Right hindlimb (tissue), 1 donor: ENCODE results near the gene FMNL1.
"Not testable (repeated sequence)": the region's sequence is repeated elsewhere in the genome, so short reads cannot be mapped to it uniquely, and the experiment has no call there.

Experiments used
- DNase-seq: peaks from one replicate; pipeline ENCODE4 v3.0.0-alpha.2; 2018

FMNL1 gene

DNA sequence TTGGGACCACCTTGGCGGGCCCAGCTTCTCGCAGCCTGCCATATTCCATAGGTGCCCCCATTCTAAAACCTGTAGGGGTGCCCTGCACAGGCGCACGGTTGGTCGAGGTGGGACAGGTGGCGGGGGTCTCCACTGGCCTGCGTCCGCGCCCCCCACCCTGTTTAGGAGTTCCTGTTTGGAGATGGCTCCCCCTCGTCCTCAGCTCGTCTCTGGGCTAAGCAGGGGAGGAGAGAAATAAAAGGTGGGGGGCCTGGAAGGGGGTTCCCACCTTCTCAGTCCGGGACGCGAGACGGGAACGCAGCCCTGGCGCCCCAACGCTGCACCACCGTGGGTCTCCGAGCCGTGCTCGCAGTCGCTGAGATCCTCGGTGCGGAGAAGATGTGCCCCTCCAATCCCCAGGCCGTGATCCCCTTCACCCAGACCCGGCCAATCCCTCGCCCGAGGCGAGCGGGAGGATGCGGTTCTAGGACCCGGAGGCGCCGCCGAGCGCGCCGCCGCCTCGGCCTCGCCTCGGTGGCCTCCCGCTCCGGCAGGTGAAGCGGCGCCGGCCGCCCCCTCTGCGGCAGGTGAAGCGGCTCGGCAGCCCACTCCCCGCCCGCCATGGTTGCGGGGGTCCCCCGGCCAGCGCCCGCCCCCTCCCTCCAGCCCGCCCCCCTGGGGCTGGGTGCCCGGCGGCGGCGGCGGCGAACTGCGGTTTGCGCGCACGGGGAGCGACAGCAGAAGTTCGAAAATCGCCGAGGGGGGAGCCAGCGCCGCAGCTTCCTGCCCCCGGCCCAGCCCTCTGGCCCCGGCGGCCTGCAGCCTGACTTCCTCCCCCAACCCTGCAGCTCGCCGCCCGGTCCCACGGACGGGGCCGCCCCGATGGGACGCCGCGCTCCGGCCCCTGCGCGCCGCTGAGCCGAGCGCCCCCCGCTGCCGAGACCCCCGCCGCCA is at the start of gene FMNL1:
FMNL1 (plus strand) TSS at position 805 of the 933 bp plus-strand sequence. CDS start 240 bp downstream, outside the sequence.
- no peak for DNase-seq

DNA sequence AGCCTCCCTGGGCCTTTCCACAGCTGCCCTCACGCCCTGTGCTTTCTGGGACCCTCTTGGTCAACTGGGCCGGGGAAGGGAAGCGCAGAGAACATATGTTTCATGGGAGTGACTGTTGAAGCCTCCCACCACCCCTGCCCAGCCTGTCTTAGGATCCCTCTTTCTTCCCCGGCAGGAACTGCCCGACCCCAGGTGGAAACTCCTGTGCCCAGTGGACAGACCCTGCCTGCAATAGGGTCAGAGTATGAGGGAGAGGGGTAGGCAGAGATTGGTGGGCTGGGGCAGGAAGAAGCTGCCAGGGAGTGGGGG is 49.5 kb upstream of the FMNL1 start:
- no peak for DNase-seq

- peak; percentile 87 for DNase-seq
Observed at GRCh38 chr17:45172541-45173286, 49.0 kb upstream of the FMNL1 start.

DNA sequence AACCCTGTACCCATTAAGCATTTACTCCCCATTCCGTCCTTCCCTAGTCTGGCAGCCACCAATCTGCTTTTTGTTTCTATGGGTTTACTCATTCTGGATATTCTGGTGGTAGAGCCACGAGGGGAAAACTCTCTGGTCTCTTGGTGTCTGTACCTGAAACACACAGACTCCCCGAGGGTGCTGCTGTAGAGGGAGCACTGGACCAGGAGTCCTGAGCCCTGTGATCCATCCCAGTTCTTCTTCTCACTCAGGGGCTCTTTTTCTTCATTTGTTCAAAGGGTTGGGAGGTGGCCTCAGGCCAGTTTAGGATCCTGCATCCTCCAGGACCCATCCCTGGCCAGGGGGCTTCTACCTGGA is 45.9 kb upstream of the FMNL1 start:
- DNase-seq = no peak

- no peak for DNase-seq
Observed at GRCh38 chr17:45177563-45177962, 44.1 kb upstream of the FMNL1 start.

DNA sequence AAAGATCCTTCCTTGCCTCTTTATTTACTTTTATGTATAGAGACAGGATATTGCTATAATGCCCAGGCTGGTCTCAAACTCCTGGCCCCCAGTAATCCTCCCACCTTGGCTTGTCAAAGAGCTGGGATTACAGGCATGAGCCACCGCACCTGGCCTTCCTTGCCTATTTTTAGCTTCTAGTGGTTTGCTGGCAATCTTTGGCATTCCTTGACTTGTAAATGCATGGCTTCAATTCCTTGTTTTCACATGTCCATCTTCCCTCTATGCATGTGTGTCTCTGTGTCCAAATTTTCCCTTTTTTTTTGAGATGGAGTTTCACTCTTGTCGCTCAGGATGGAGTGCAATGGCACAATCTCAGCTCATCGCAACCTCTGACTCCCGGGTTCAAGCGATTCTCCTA is 37.5 kb upstream of the FMNL1 start:
- no peak for DNase-seq

DNA sequence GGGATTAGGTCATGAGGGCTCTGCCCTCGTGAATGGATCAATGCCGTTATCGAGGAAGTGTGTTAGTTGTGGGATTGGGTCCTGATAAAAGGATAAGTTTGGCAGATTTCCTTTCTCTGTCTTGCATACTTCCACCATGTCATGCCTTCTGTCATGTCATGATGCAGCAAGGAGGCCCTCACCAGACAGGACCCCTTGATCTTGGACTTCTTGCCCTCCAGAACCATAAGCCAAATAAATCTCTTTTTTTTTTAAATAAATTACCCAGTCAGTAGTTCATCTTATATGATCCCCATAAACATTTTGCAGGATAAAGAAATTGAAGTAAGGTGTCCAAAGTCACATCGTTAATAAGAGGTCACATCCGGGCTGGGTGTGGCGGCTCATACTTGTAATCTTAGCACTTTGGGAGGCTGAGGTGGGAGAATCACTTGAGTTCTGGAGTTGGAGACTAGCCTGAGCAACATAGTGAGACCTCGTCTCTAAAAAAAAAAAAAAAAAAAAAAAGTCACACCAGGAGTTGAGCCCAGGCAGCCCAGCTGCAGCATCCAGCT is 34.8 kb upstream of the FMNL1 start:
- no peak for DNase-seq

- DNase-seq = no peak
Observed at GRCh38 chr17:45189009-45189408, 32.7 kb upstream of the FMNL1 start.

DNA sequence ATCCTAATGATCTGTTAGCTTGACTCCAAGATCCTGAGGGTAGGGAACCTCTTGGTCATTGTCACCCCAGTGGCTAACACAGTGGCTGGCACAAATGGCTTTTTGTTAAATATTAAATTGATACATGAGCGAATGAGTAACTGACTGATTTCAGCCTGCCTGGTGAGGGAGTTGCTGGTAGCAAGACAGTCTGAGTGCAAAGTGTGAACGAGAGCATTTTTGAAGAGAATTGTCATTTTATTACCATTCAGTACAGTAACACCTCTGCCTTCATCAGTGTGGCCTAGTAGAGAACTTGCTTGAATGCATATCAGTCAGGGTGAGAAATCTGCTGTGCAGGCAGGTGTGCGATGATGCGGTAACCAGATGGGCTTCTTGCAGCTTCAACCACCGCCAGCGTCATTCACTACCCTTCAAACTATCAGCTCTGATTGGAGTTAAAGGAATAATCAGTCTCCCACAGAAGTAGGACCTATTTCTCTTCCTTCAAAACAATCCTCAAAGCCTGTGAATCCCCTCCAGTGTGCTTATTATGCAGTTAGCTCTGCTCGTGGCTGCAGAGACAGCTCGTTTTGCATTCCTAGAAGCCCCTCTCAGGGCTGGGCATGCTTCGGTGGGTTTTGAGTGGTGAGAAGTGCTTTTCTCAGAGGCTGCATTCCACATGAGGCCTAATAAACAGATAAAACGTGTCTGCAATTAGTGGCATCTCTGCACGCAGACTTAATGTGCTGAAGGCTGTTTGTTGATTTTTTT is 31.0 kb upstream of the FMNL1 start:
- DNase-seq = no peak

- no peak for DNase-seq
Observed at GRCh38 chr17:45195424-45195823, 26.3 kb upstream of the FMNL1 start.

DNA sequence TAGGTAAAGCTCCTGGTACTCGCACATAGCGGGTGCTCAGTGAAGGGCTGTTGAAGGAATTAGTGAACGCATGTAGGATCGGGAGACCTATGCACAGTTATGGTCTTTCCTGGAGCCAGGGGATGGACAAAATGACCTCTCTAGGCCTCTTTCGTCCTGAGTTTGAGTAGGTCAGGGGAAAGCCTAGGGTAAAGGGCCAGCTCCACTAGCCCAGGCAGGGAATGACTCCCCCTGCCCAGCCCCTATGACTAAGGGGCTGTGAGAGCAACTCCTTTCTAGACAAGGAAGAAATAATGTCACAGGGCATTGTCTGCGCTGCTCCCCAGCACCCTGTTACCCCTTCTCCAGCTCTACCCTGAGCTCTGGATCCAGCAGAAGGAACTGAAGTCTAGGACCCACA is 24.6 kb upstream of the FMNL1 start:
- DNase-seq = no peak

DNA sequence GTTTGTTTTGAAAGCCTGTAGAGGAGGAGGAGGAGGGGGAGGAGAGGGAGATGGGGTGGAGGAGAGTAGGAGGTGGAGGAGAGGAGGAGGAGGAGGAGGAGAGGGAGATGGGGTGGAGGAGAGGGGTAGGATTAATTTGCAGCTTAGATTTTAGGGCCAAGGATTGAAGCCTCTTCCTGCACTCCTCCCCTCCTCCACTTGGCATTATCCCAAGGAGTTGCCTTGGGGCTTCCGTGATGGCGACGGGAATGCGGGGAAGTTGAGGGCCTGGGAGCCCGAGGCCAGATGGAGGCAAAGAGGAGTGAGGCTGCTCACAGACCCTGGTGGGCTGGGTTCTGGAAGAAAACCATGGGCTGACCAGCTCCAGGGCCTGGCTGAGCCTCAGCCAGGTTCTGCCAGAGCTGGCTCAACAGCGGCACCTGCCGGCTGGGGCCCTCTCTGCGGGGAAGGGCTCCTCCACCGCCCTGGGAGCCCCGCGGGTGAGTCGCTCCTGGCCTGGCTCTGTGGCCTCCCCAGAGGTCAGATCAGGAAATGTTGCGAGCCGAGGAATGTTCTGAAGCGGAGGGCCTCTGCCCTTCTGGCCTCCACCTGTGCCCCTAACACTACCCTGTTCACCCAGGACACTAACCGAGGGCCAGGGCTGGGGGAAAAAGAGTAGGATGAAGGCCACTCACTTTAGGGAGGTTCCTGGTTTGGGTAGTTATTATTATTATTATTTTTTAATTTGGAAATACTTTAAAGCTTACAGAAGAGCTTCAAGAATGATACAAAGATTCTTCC is 23.9 kb upstream of the FMNL1 start:
- DNase-seq = peak; percentile 93

DNA sequence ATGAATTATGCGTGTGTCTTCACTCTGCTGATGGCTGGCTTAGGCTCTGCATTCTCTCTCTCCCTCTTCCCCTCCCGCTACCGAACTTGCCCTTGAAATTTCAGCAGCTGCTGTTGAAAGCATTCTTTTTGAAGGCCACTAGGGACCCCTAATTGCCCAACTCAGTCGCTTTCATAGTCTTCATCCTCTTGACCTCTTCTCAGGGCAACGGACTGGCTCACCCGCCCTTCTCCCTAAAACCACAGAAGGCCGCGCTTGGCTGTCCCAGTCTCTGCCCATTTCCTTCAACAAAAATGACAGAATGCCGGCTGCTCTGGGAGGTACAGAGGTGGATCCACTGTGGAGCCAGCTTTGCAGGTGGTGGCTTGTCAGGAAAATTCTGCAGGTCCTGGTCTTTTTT is 21.0 kb upstream of the FMNL1 start:
- DNase-seq = no peak

DNA sequence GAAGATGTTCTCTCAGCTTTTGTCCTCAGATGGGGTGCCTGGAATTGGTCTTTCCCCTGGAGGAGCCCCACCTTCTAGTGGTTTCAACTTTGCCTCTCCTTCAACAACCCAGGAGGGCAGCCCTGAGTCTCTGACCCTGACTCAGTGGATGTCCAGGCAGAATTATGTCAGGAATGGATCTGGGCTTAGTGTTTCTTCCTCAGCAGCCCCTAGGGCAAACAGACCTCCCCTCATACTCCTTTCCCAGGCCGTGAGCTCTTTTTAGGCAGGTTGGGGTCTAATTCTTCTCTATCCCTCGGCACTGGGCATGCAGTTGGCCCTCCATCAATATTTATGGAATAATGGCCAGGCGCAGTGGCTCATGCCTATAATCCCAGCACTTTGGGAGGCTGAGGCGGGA is 20.2 kb upstream of the FMNL1 start:
- DNase-seq = no peak

GRCh38 chr17:45201880-45202279 is 19.8 kb upstream of the FMNL1 start:
- DNase-seq = not testable (repeated sequence)

- DNase-seq = peak; percentile 86
Observed at GRCh38 chr17:45218895-45219661, 2.6 kb upstream of the FMNL1 start.

- DNase-seq = no peak
Observed at GRCh38 chr17:45220079-45220478, 1.6 kb upstream of the FMNL1 start.

- no peak for DNase-seq
Observed at GRCh38 chr17:45222014-45222288, 266 bp downstream of the FMNL1 start.

- DNase-seq = no peak
Observed at GRCh38 chr17:45222289-45222995, 757 bp downstream of the FMNL1 start.

DNA sequence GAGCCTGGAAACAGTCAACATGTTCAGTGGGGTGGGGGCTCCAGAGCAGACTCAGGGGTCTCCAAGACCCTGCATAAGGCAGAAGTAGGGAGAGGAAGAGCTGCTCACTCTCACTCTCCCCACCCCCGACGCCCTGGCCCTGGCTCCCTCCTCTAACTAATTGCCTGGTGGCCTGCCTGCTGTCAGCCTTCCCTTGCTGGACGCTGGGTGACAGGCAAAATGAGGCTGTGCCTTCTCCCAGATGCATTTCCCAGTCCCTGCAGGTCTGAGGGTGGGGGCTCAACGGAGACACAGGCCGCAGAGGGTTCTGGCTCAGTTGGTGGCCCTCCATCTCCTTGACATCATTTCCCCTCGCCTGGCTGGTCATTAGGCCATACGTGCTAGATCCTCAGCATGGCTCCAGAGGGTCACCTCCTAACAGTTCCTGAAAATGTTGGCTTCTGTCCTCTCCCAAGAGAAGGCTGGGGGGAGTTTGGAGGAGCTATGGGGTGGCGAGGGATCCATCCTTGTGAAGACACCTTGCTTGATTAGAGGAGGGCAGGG is 1.4 kb downstream of the FMNL1 start:
- DNase-seq = no peak
